ENCODE data around the gene PLEKHN1.

DNA sequence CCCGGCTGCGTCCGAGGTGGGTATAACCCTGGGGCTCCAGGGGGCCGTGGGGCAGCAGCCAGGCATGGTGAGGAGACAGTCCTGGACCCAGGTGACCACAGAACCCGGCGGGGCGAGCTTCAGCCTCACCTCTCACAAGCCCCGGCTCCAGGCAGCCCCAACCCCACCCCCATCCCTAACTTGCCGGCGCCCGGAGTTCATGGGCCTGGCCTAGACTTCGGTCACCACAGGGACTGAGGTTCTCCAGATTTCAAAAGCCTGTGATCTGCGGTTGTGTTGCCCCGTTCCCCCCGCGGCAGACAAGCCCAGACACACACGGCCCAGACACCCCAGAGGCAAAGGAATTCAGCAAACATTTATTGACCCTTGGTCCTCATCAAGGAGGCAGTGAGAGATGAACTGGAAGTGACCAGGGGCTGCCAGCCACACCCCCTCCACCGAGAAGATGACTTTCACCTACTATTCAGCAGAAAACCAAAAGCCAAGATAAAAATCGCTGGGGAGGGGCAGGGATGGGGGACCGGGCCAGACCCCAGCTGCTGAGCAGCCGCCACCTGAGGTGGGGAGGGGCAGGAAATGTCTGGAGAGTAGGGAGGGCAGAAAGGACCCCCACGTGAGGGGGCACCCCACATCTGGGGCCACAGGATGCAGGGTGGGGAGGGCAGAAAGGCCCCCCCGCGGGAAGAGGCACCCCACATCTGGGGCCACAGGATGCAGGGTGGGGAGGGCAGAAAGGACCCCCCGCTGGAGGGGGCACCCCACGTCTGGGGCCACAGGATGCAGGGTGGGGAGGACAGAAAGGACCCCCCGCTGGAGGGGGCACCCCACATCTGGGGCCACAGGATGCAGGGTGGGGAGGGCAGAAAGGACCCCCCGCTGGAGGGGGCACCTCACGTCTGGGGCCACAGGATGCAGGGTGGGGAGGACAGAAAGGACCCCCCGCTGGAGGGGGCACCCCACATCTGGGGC, 29.7 kb downstream of the PLEKHN1 start:
- TF ChIP-seq CTCF (IDR thresholded peaks at IDR 0.05) (no peak), POLR2AphosphoS5 (IDR thresholded peaks at IDR 0.05) (no peak), POLR2A (IDR thresholded peaks at IDR 0.05) (no peak), EP300 (IDR thresholded peaks at IDR 0.05; ENCODE audit: low read depth) (no peak)

All from transverse colon (tissue), 4 donors.